Measurements from ENCODE around the gene CCDC141. TPM values are rescaled to one million over a fixed set of nuclear protein-coding genes. Genes with fewer than 3 reads are reported as not detected.

Gene CCDC141
- total RNA-seq, 1 donor from 2014 or later, result 1.2 TPM

- DNase-seq (ENCODE audit: low spot score in 2 of 2, unreplicated experiment in 2 of 2), result no peak
- no peak for TF ChIP-seq CTCF (IDR thresholded peaks at IDR 0.05; ENCODE audit: unreplicated experiment)
- peaks cover 1% of the 10 kb centered on the region for H3K27me3 Mint-ChIP-seq (ENCODE audit: low read depth)
- no peak overlapping the region for H3K27ac Mint-ChIP-seq
- H3K4me1 Mint-ChIP-seq, result peaks cover 7% of the 10 kb centered on the region
- H3K4me3 Mint-ChIP-seq, result no peak overlapping the region
- no peaks in the 10 kb centered on the region for H3K36me3 Mint-ChIP-seq
- H3K9me3 Mint-ChIP-seq, result no peaks in the 10 kb centered on the region
Measured at GRCh38 chr2:178855151-178855550, 194.8 kb downstream of the CCDC141 start.

- H3K36me3 Mint-ChIP-seq, result no peaks in the 10 kb centered on the region
- no peaks in the 10 kb centered on the region for H3K4me1 Mint-ChIP-seq
- no peak overlapping the region for H3K27ac Mint-ChIP-seq
- peaks cover 9% of the 10 kb centered on the region for H3K9me3 Mint-ChIP-seq
- H3K27me3 Mint-ChIP-seq (ENCODE audit: low read depth), result peaks cover 4% of the 10 kb centered on the region
- DNase-seq (ENCODE audit: low spot score in 2 of 2, unreplicated experiment in 2 of 2), result no peak
- H3K4me3 Mint-ChIP-seq, result no peak overlapping the region
- no peak for TF ChIP-seq CTCF (IDR thresholded peaks at IDR 0.05; ENCODE audit: unreplicated experiment)
Measured at GRCh38 chr2:178848335-178848734, 201.6 kb downstream of the CCDC141 start.

- no peak for TF ChIP-seq CTCF (IDR thresholded peaks at IDR 0.05; ENCODE audit: unreplicated experiment)
- DNase-seq (ENCODE audit: low spot score in 2 of 2, unreplicated experiment in 2 of 2), result no peak
- Mint-ChIP-seq H3K4me1 (no peaks in the 10 kb centered on the region), H3K27me3 (ENCODE audit: low read depth) (peaks cover 7% of the 10 kb centered on the region), H3K9me3 (peaks cover 9% of the 10 kb centered on the region), H3K4me3 (no peak overlapping the region), H3K27ac (no peak overlapping the region), H3K36me3 (no peaks in the 10 kb centered on the region)
Measured at GRCh38 chr2:178846458-178846802, 203.5 kb downstream of the CCDC141 start.

GRCh38 chr2:178845566-178846457 lies 204.1 kb downstream of the CCDC141 start:
- Mint-ChIP-seq H3K4me1 (no peaks in the 10 kb centered on the region), H3K27ac (no peak overlapping the region), H3K36me3 (no peaks in the 10 kb centered on the region), H3K9me3 (peaks cover 9% of the 10 kb centered on the region), H3K27me3 (ENCODE audit: low read depth) (peaks cover 6% of the 10 kb centered on the region), H3K4me3 (no peak overlapping the region)
- TF ChIP-seq CTCF (IDR thresholded peaks at IDR 0.05; ENCODE audit: unreplicated experiment), result no peak
- DNase-seq (ENCODE audit: low spot score in 2 of 2, unreplicated experiment in 2 of 2), result no peak

GRCh38 chr2:178844701-178845100 lies 205.2 kb downstream of the CCDC141 start:
- peaks cover 9% of the 10 kb centered on the region for H3K9me3 Mint-ChIP-seq
- TF ChIP-seq CTCF (IDR thresholded peaks at IDR 0.05; ENCODE audit: unreplicated experiment), result no peak
- no peaks in the 10 kb centered on the region for H3K4me1 Mint-ChIP-seq
- DNase-seq (ENCODE audit: low spot score in 2 of 2, unreplicated experiment in 2 of 2), result no peak
- H3K27me3 Mint-ChIP-seq (ENCODE audit: low read depth), result peaks cover 7% of the 10 kb centered on the region
- no peaks in the 10 kb centered on the region for H3K36me3 Mint-ChIP-seq
- no peak overlapping the region for H3K27ac Mint-ChIP-seq
- no peak overlapping the region for H3K4me3 Mint-ChIP-seq

Measured in mesothelial cell of epicardium (in vitro differentiated cells).